Psoas muscle (tissue), 8 donors: ENCODE data around the gene PTPN14. TPM values are rescaled to one million over a fixed set of nuclear protein-coding genes. Genes with fewer than 3 reads are reported as not detected.

ENCODE experiments used
- ATAC-seq, 4 donors: fragments of 200-7000 bp; cut with Tn5 transposase; one replicate each; pipeline ENCODE4 v1.9.1; 2020; ENCODE audit warnings: moderate library complexity in 3 of 4, mild to moderate bottlenecking in 2 of 4
- DNase-seq, 2 donors: peaks; one replicate each; pipeline ENCODE4 v3.0.0-alpha.2; 2020
- H3K27ac ChIP-seq: fragments of 200-600 bp; one replicate; pipeline ENCODE4 v1.8.0; 2022
- H3K27me3 ChIP-seq, 3 donors: fragments of 200-600 bp in 1 of 3; one replicate each; pipeline versions ENCODE4 v1.6.1 to v1.8.0; 2013 to 2022; ENCODE audit warnings: low read length in 2 of 3, mild to moderate bottlenecking in 2 of 3, moderate library complexity in 1 of 3; ENCODE audit not compliant: insufficient read depth in 3 of 3
- H3K36me3 ChIP-seq, 2 donors: fragments of 200-600 bp in 1 of 2; one replicate each; pipeline versions ENCODE4 v1.6.1 to v1.8.0; 2013 to 2022; ENCODE audit warnings: low read depth in 1 of 2, mild to moderate bottlenecking in 1 of 2, moderate library complexity in 1 of 2; ENCODE audit not compliant: insufficient read depth in 1 of 2
- H3K4me1 ChIP-seq: fragments of 200-600 bp; one replicate; pipeline ENCODE4 v1.8.0; 2022
- H3K4me3 ChIP-seq: fragments of 200-600 bp; one replicate; pipeline ENCODE4 v1.8.0; 2022; ENCODE audit warnings: mild to moderate bottlenecking
- H3K9me3 ChIP-seq: fragments of 200-600 bp; one replicate; pipeline ENCODE4 v1.8.0; 2022
- WGBS, 3 donors: extraction: QIAGEN DNeasy Blood & Tissue Kit; methylation state at CpG; one replicate each; pipeline versions ENCODE4 v1.1.6 to v1.1.7; 2013; 5-methylcytosine and 5-hydroxymethylcytosine counted together
- intact Hi-C, 2 donors: fragments of 100-400 bp; cut with DNase I; formaldehyde crosslinking; loops; one replicate each; pipeline versions ENCODE4 v1.11.0 to v1.14.2; 2022
- polyA plus RNA-seq, 3 donors: library from polyadenylated mRNA; stranded (reverse); fragments of 200-250 nt; gene quantifications; one replicate each; pipeline ENCODE4 v1.2.3, GENCODE V29; 2013
- total RNA-seq, 4 donors: library from RNA; stranded (reverse); fragmentation: NEBNext Ultra II Directional in 2 of 4; extraction: Animal tissue kit (Norgen Biotek cat#: 25700) in 2 of 4; gene quantifications; one replicate each; pipeline versions ENCODE4 v1.2.1 to v1.2.4, GENCODE V29; 2021 to 2023
- TF ChIP-seq, protein P1 (sequence below): fragments of 200-600 bp; IDR thresholded peaks from one replicate; pipeline ENCODE4 v1.8.0; 2022; ENCODE audit warnings: antibody characterized with exemption
- donor health status: healthy with polysubstance abuse.
- donor health status: DM: no; HTN: no; CAD: no; lungs with moderate emphysema.
- donor health status: Bipolar disorder and iron deficiency.
- donor health status: healthy.
- donor health status: DM: yes; HTN: yes; CAD: no.
- donor health status: DM: no; HTN: no; CAD: no.
- donor health status: DM: no; HTN: no; CAD: no.
- donor health status: DM: yes; HTN: yes; CAD: no.

PTPN14 gene
- total and polyA plus RNA-seq, 7 donors: 7.2 to 106 (median 50.8) TPM

DNA sequence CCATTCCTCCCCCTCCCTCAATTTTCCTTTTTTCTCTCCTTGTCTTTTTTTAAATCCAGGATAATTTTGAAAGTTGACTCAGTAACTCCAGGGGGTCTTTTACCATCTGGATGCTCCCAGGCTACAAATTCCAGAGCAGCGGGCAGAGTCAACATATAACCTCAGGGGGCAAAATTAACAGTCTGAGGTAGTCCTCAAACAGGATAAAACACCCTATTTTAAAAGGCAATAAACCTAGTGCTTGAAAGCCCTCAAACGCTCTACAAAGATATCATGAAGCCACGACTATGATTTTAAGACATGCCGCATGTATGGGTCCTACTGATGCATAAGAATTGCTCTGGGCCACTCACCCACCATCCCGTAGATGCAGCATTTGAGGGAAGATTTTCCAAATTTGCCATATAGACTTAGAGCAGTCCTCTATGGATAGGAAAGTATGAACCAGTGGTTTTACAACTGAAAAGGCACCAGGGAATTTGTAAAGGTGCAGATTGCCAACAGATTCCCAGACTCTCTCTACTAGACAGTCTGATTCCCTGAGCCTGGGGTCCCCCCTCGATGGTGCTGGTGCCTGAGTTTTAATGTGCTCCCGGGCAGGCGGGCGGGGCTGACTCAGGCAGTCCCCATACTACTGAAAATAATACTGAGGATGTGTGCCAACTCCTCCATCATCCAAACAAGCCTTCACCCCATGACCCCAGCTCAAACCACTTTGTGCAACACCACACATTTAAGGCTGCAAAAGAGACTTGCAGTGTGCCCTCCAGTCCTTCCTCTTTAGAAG is 37.2 kb downstream of the PTPN14 start:
- H3K27me3 ChIP-seq: no peaks in the 10 kb centered on the region
- no peaks in the 10 kb centered on the region for H3K36me3 ChIP-seq
- peak overlapping the region; percentile 2 for H3K4me3 ChIP-seq
- intact Hi-C loops: no loop called here
- ATAC-seq (peak in 3 of 4 donors; percentile 57 to 73 (median 60)), DNase-seq (no peak)
- H3K9me3 ChIP-seq: no peaks in the 10 kb centered on the region
- H3K4me1 ChIP-seq: peaks cover 73% of the 10 kb centered on the region
- H3K27ac ChIP-seq: peak overlapping the region; percentile 38
- 61 to 67% (median 61%) methylated on average over 9 of the region's 9 CpGs for WGBS, 3 donors
- TF ChIP-seq, protein P1, sequence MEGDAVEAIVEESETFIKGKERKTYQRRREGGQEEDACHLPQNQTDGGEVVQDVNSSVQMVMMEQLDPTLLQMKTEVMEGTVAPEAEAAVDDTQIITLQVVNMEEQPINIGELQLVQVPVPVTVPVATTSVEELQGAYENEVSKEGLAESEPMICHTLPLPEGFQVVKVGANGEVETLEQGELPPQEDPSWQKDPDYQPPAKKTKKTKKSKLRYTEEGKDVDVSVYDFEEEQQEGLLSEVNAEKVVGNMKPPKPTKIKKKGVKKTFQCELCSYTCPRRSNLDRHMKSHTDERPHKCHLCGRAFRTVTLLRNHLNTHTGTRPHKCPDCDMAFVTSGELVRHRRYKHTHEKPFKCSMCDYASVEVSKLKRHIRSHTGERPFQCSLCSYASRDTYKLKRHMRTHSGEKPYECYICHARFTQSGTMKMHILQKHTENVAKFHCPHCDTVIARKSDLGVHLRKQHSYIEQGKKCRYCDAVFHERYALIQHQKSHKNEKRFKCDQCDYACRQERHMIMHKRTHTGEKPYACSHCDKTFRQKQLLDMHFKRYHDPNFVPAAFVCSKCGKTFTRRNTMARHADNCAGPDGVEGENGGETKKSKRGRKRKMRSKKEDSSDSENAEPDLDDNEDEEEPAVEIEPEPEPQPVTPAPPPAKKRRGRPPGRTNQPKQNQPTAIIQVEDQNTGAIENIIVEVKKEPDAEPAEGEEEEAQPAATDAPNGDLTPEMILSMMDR: no peak

DNA sequence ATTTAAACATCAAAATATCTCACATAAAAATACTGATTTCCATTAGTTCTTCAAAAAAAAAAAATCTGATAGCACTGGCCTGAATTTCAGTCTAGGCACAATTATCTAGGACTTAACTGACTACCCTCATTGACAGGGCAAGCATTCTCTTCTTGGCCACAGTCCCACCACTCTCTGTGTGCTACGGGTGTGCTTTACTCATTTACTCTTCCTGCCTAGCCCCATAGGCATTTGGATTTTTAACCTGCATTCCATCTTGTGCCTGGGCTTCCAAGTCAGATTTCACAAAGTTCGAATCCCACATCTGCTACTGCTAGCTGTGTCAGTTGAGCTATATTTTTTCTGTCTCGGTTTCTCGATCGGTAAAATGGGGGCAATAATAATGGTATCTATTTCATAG is 38.0 kb downstream of the PTPN14 start:
- no peak for DNase-seq
- intact Hi-C loops: no loop called here
- H3K9me3 ChIP-seq: no peaks in the 10 kb centered on the region
- H3K4me3 ChIP-seq: no peak overlapping the region
- no peaks in the 10 kb centered on the region for H3K36me3 ChIP-seq
- peaks cover 71% of the 10 kb centered on the region for H3K4me1 ChIP-seq
- ATAC-seq: no peak
- WGBS, 3 donors: 60 to 80% (median 67%) methylated on average over 5 of the region's 5 CpGs
- no peaks in the 10 kb centered on the region for H3K27me3 ChIP-seq
- TF ChIP-seq, protein P1: no peak
- H3K27ac ChIP-seq: no peak overlapping the region

DNA sequence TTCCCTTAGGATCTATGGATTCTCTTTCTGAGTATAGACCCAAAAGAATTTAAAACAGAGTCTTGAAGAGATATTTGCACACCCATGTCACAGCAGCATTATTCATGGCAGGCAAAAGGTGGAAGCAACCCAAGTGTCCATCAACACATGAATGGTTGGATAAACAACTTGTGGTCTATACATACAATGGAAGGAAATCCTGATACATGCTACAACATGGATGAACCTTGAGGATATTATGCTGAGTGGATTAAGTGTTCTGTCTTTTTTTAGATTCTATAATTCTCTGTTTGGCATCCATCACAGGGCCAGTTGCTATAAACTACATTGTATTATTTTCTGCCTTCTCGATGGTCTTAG is 39.8 kb downstream of the PTPN14 start:
- 30 to 40% (median 37%) methylated on average over 1 of the region's 1 CpG for WGBS, 3 donors
- Histone ChIP-seq H3K27me3 (no peaks in the 10 kb centered on the region), H3K27ac (peak overlapping the region; percentile 50), H3K4me1 (peaks cover 60% of the 10 kb centered on the region), H3K9me3 (no peaks in the 10 kb centered on the region), H3K4me3 (no peak overlapping the region), H3K36me3 (no peaks in the 10 kb centered on the region)
- TF ChIP-seq, protein P1: no peak
- intact Hi-C loops: no loop called here
- DNase-seq (no peak), ATAC-seq (peak in 1 of 4 donors; percentile 13)

DNA sequence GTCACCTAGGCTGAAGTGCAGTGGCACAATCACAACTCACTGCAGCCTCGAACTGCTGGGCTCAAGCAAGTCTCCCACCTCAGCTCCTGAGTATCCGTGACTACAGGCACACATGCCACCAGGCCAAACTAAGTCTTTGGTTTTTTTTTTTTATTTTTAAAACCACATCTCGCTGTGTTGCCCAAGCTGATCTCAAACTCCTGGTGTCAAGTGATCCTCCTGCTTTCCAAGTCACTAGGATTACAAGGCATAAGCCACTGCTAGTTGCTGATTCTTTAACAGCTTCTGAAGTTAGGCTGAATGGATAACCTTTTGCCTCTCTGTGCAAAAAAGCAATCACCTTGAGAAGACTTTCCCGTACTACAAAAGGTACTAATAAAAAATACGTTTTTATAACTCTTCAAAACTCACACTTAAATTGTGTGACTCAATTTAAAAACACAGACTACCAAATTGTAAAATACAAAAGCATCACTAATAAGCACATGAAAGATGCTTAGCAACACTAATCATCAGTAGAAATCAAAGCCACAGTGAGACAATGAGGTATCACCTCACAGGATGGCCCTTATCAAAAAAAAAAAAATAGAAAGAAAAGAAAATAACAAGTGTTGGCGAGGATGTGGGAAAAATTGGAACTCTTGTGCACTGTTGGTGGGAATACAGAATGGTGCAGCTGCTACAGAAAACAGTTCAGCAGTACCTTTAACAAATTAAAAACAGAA is 40.3 kb downstream of the PTPN14 start:
- TF ChIP-seq, protein P1: no peak
- Histone ChIP-seq H3K4me1 (peaks cover 60% of the 10 kb centered on the region), H3K27me3 (no peaks in the 10 kb centered on the region), H3K4me3 (no peak overlapping the region), H3K9me3 (no peaks in the 10 kb centered on the region), H3K36me3 (no peaks in the 10 kb centered on the region), H3K27ac (peak overlapping the region; percentile 50)
- DNase-seq: no peak
- ATAC-seq: peak in 3 of 4 donors; percentile 10 to 57 (median 55)
- intact Hi-C loops: no loop called here
- 56 to 72% (median 58%) methylated on average over 6 of the region's 6 CpGs for WGBS, 3 donors
